ENCODE measurements around the gene SLC4A3. TPM values are rescaled to one million over a fixed set of nuclear protein-coding genes. Genes with fewer than 3 reads are reported as not detected.

The SLC4A3 gene
- total and polyA plus RNA-seq, 2 of the 13 experiments (the other 11 are each of a cell fraction or from before 2014, with no cell fraction given), result 0.18 to 0.95 TPM

DNA sequence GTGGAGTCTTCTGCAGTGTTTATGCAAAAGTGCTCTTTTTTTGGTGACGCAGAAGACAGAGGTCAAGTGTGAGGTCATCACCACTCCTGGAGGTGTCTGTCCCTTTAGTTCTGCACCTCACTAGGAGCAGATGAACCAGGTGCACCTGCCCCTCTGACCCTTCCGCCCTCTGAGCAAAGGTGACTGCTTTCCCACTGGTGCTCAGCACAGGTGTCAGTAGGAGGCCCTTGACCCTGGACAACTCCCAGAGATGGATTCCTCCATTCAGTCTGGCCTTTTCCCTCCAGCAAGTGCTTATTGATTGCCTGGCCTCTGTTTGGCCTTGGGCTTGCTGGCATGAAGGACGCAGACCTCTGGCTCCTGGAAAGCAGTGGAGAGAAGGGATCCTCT lies 8.7 kb upstream of the SLC4A3 start (continued):
- no peak for TF ChIP-seq MIXL1 (CRISPR knock-in tag; IDR thresholded peaks at IDR 0.05)
- TF ChIP-seq PAX8 (CRISPR knock-in tag; IDR thresholded peaks at IDR 0.05; ENCODE audit: borderline replicate concordance), result no peak
- no peak for TF ChIP-seq ZFP36 (IDR thresholded peaks at IDR 0.05; ENCODE audit: borderline replicate concordance, low read depth, low read length, partially characterized antibody)
- TF ChIP-seq, protein P1, sequence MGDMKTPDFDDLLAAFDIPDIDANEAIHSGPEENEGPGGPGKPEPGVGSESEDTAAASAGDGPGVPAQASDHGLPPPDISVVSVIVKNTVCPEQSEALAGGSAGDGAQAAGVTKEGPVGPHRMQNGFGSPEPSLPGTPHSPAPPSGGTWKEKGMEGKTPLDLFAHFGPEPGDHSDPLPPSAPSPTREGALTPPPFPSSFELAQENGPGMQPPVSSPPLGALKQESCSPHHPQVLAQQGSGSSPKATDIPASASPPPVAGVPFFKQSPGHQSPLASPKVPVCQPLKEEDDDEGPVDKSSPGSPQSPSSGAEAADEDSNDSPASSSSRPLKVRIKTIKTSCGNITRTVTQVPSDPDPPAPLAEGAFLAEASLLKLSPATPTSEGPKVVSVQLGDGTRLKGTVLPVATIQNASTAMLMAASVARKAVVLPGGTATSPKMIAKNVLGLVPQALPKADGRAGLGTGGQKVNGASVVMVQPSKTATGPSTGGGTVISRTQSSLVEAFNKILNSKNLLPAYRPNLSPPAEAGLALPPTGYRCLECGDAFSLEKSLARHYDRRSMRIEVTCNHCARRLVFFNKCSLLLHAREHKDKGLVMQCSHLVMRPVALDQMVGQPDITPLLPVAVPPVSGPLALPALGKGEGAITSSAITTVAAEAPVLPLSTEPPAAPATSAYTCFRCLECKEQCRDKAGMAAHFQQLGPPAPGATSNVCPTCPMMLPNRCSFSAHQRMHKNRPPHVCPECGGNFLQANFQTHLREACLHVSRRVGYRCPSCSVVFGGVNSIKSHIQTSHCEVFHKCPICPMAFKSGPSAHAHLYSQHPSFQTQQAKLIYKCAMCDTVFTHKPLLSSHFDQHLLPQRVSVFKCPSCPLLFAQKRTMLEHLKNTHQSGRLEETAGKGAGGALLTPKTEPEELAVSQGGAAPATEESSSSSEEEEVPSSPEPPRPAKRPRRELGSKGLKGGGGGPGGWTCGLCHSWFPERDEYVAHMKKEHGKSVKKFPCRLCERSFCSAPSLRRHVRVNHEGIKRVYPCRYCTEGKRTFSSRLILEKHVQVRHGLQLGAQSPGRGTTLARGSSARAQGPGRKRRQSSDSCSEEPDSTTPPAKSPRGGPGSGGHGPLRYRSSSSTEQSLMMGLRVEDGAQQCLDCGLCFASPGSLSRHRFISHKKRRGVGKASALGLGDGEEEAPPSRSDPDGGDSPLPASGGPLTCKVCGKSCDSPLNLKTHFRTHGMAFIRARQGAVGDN (CRISPR knock-in tag; IDR thresholded peaks at IDR 0.05), result no peak
- TF ChIP-seq TEAD3 (CRISPR knock-in tag; optimal IDR thresholded peaks at IDR 0.05; ENCODE audit: borderline replicate concordance), result peak; percentile 26
- TF ChIP-seq ZNF7 (CRISPR knock-in tag; IDR thresholded peaks at IDR 0.05), result no peak
- TF ChIP-seq MAF1 (CRISPR knock-in tag; IDR thresholded peaks at IDR 0.05; ENCODE audit: borderline replicate concordance), result no peak
- peak; percentile 83; the same call in 1 of the 2 replicates for TF ChIP-seq ESRRA (CRISPR knock-in tag; IDR thresholded peaks at IDR 0.05; ENCODE audit: low read depth)
- no peak for TF ChIP-seq ZNF891 (CRISPR knock-in tag; IDR thresholded peaks at IDR 0.05)
- no peak for TF ChIP-seq MATR3 (CRISPR knock-in tag; IDR thresholded peaks at IDR 0.05)
- no peak for TF ChIP-seq IKZF1 (IDR thresholded peaks at IDR 0.05)
- TF ChIP-seq, protein P2, sequence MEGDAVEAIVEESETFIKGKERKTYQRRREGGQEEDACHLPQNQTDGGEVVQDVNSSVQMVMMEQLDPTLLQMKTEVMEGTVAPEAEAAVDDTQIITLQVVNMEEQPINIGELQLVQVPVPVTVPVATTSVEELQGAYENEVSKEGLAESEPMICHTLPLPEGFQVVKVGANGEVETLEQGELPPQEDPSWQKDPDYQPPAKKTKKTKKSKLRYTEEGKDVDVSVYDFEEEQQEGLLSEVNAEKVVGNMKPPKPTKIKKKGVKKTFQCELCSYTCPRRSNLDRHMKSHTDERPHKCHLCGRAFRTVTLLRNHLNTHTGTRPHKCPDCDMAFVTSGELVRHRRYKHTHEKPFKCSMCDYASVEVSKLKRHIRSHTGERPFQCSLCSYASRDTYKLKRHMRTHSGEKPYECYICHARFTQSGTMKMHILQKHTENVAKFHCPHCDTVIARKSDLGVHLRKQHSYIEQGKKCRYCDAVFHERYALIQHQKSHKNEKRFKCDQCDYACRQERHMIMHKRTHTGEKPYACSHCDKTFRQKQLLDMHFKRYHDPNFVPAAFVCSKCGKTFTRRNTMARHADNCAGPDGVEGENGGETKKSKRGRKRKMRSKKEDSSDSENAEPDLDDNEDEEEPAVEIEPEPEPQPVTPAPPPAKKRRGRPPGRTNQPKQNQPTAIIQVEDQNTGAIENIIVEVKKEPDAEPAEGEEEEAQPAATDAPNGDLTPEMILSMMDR (CRISPR knock-in tag; IDR thresholded peaks at IDR 0.05), result no peak
- TF ChIP-seq ZNF234 (CRISPR knock-in tag; conservative IDR thresholded peaks at IDR 0.05), result no peak
- TF ChIP-seq ZNF567 (CRISPR knock-in tag; IDR thresholded peaks at IDR 0.05; ENCODE audit: borderline replicate concordance), result no peak
- TF ChIP-seq ZSCAN30 (CRISPR knock-in tag; IDR thresholded peaks at IDR 0.05), result no peak
- TF ChIP-seq ZNF564 (CRISPR knock-in tag; IDR thresholded peaks at IDR 0.05), result no peak
- TF ChIP-seq ZMYM2 (CRISPR knock-in tag; IDR thresholded peaks at IDR 0.05), result no peak
- TF ChIP-seq ZKSCAN1 (IDR thresholded peaks at IDR 0.05; ENCODE audit: low read length), result no peak
- TF ChIP-seq EHMT2 (IDR thresholded peaks at IDR 0.05; ENCODE audit: borderline replicate concordance, low read depth, low read length), result no peak
- no peak for TF ChIP-seq SRSF4 (IDR thresholded peaks at IDR 0.05; ENCODE audit: low read depth, low read length, poor library complexity, severe bottlenecking)
- TF ChIP-seq FOXA3 (CRISPR knock-in tag; IDR thresholded peaks at IDR 0.05), result peak; percentile 40; the same call in 1 of the 2 replicates
- TF ChIP-seq ZNF761 (CRISPR knock-in tag; conservative IDR thresholded peaks at IDR 0.05), result no peak
- no peak for TF ChIP-seq MED13 (CRISPR knock-in tag; IDR thresholded peaks at IDR 0.05)
- no peak for TF ChIP-seq HNRNPUL1 (IDR thresholded peaks at IDR 0.05; ENCODE audit: low read depth, low read length)
- no peak for TF ChIP-seq HDAC2 (CRISPR knock-in tag; IDR thresholded peaks at IDR 0.05)
- TF ChIP-seq SSRP1 (CRISPR knock-in tag; IDR thresholded peaks at IDR 0.05), result no peak
- no peak for TF ChIP-seq ATF1 (CRISPR knock-in tag; IDR thresholded peaks at IDR 0.05)
- TF ChIP-seq, protein P3, sequence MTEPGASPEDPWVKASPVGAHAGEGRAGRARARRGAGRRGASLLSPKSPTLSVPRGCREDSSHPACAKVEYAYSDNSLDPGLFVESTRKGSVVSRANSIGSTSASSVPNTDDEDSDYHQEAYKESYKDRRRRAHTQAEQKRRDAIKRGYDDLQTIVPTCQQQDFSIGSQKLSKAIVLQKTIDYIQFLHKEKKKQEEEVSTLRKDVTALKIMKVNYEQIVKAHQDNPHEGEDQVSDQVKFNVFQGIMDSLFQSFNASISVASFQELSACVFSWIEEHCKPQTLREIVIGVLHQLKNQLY (CRISPR knock-in tag; IDR thresholded peaks at IDR 0.05), result no peak
- no peak for TF ChIP-seq ZNF335 (CRISPR knock-in tag; IDR thresholded peaks at IDR 0.05)
